ENCODE results near the gene OR5H2.
"Not testable (repeated sequence)": the region's sequence is repeated elsewhere in the genome, so short reads cannot be mapped to it uniquely, and the experiment has no call there.

OR5H2 gene

GRCh38 chr3:98282205-98282604, at the start of gene OR5H2:
OR5H2 (plus strand) TSS chr3:98282505; CDS start chr3:98282903, 398 bp downstream.
- DNase-seq = no peak

GRCh38 chr3:98233468-98233867, 48.8 kb upstream of the OR5H2 start:
- no peak for DNase-seq

- no peak for DNase-seq
Observed at GRCh38 chr3:98240131-98240530, 42.2 kb upstream of the OR5H2 start.

GRCh38 chr3:98242155-98242554, 40.1 kb upstream of the OR5H2 start:
- DNase-seq = no peak

- DNase-seq = no peak
Observed at GRCh38 chr3:98243843-98244242, 38.5 kb upstream of the OR5H2 start.

GRCh38 chr3:98246142-98246541, 36.2 kb upstream of the OR5H2 start:
- DNase-seq = no peak

- DNase-seq = not testable (repeated sequence)
Observed at GRCh38 chr3:98256026-98256425, 26.3 kb upstream of the OR5H2 start.

GRCh38 chr3:98259707-98260106, 22.6 kb upstream of the OR5H2 start:
- DNase-seq = no peak

- no peak for DNase-seq
Observed at GRCh38 chr3:98262046-98262445, 20.3 kb upstream of the OR5H2 start.

GRCh38 chr3:98263944-98264343, 18.4 kb upstream of the OR5H2 start, which contains the start of gene OR5H6:
OR5H6 (plus strand) TSS chr3:98264244; CDS start chr3:98264333, 89 bp downstream.
- DNase-seq = no peak

GRCh38 chr3:98269846-98270245, 12.5 kb upstream of the OR5H2 start:
- no peak for DNase-seq

GRCh38 chr3:98272126-98272525, 10.2 kb upstream of the OR5H2 start:
- no peak for DNase-seq

GRCh38 chr3:98274914-98275313, 7.4 kb upstream of the OR5H2 start:
- DNase-seq = no peak

GRCh38 chr3:98290916-98291315, 8.6 kb downstream of the OR5H2 start:
- no peak for DNase-seq

GRCh38 chr3:98291332-98291957, 9.1 kb downstream of the OR5H2 start:
- DNase-seq = no peak

GRCh38 chr3:98322101-98322500, 39.8 kb downstream of the OR5H2 start:
- DNase-seq = no peak

- no peak for DNase-seq
Observed at GRCh38 chr3:98322686-98323085, 40.4 kb downstream of the OR5H2 start.

GRCh38 chr3:98323425-98323824, 41.1 kb downstream of the OR5H2 start:
- no peak for DNase-seq

GRCh38 chr3:98325055-98325454, 42.8 kb downstream of the OR5H2 start:
- DNase-seq = no peak

GRCh38 chr3:98326105-98326893, 44.0 kb downstream of the OR5H2 start:
- no peak for DNase-seq

- no peak for DNase-seq
Observed at GRCh38 chr3:98326945-98327344, 44.6 kb downstream of the OR5H2 start.

- DNase-seq = no peak
Observed at GRCh38 chr3:98328933-98329332, 46.6 kb downstream of the OR5H2 start.

- DNase-seq = peak; percentile 18 to 26
Observed at GRCh38 chr3:98329392-98330124, 47.3 kb downstream of the OR5H2 start.

GRCh38 chr3:98331329-98331728, 49.0 kb downstream of the OR5H2 start:
- no peak for DNase-seq

Data from stimulated activated CD4-positive, alpha-beta T cell treated with anti-CD3 and anti-CD28 coated beads, Interleukin-4, amount 100 ng/mL, for 4 hours (primary cell).